ENCODE results near the gene CREB5. TPM values are rescaled to one million over a fixed set of nuclear protein-coding genes. Genes with fewer than 3 reads are reported as not detected.

Gene CREB5
- total and polyA plus RNA-seq, 2 of the 8 experiments (the other 6 are each of a cell fraction or from before 2014, with no cell fraction given), result 2.4 to 2.7 TPM

- no peak for TF ChIP-seq YY1 (IDR thresholded peaks at IDR 0.05; ENCODE audit: low read depth, low read length)
- TF ChIP-seq GTF2F1 (IDR thresholded peaks at IDR 0.05; ENCODE audit: borderline replicate concordance, low read depth, low read length), result no peak
- TF ChIP-seq TEAD4 (IDR thresholded peaks at IDR 0.05; ENCODE audit: low read depth, low read length), result no peak
These were observed 16.9 kb upstream of the CREB5 start (continued) for GRCh38 chr7:28395404-28395803.
